Activated CD4-positive, CD25-positive, alpha-beta regulatory T cell (primary cell): ENCODE results near the gene MVP.
A peak's percentile ranks its signal among the peaks of the same experiment; 100 is the strongest.
"Not testable (repeated sequence)": the region's sequence is repeated elsewhere in the genome, so short reads cannot be mapped to it uniquely, and the experiment has no call there.

Experiments used
- DNase-seq, 4 experiments: peaks; one replicate each; lab custom pipeline; 2025; lab: John Stamatoyannopoulos, UW

MVP gene

GRCh38 chr16:29842732-29843346 lies 22.6 kb downstream of the MVP start:
- no peak for DNase-seq

GRCh38 chr16:29843931-29844330 lies 23.7 kb downstream of the MVP start:
- DNase-seq = no peak

- DNase-seq = no peak
These were observed 24.5 kb downstream of the MVP start for GRCh38 chr16:29844575-29845331.

DNA sequence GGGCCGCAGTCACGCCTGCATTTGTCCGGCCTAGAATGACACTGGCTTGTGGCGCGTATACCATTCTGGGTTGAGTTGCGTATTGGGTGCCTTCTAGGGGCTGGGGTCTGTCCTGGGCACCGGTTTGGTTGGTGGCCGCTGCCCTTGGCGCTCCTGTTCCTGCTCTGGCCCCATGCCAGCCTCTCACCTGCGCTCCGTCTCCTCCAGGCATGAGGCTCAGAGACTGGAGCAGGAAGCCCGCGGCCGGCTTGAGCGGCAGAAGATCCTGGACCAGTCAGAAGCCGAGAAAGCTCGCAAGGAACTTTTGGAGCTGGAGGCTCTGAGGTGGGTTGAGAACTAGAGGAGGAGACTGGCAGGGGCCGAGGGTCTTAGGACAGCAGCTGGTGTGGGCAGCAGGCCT lies 25.4 kb downstream of the MVP start:
- no peak for DNase-seq

DNA sequence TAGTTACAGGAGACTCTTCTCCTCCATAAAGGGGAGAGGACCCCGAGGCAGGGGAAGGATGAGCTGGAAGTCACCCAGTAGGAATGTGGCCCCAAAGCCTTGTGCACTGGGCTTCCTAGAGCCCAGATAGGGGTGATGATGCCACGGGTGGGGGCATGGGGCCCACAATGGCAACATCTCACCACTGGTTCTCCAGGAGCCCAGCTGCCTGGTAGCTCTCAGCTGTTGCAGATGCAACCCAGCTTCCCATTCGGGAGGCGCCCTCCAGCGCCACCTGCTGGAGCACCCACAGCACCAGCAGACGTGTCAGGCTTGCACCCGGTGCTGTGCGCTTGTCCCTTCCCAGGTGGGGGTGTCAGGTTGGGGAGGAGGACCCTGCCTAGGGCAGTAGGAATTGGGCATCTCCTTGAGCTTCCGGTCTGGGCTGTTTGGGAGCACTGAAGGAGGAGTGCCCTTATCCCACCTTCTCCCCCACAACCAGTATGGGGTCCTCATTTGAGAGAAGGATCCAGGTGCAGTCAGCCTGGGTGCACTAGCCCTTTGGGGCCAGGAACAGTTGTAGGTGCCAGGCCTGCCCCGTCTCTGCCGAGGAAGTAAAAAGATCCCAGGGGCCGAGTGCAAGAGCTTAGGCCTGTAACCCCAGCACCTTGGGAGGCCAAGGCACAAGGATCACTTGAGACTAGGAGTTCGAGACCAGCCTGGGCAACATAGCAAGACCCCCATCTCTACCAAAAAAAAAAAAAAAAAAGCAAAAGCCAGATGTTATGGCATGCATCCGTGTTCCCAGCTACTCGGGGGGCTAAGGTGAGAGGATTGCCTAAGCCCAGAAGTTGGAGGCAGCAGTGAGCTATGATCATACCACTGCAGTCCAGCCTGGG lies 28.4 kb downstream of the MVP start:
- peak; percentile 56 to 75 (median 70) for DNase-seq

DNA sequence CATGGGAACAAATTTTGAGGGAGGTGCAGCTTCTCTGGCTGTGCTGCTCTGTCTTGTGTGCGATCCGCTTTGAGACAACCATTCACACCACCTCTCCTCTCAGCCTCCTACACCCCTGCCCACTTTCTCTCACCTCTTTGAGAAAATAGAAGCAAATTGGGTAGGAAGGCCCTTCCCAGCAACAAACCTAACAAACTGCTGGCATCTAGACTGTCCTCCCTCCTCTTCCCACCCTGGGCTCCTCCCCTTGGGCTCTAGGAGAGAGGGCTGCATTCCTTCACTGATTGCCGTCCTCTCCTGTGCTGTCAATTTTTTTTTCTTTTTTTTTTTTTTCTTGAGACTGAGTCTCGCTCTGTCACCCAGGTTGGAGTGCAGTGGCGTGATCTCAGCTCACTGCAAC lies 29.2 kb downstream of the MVP start:
- no peak for DNase-seq

DNA sequence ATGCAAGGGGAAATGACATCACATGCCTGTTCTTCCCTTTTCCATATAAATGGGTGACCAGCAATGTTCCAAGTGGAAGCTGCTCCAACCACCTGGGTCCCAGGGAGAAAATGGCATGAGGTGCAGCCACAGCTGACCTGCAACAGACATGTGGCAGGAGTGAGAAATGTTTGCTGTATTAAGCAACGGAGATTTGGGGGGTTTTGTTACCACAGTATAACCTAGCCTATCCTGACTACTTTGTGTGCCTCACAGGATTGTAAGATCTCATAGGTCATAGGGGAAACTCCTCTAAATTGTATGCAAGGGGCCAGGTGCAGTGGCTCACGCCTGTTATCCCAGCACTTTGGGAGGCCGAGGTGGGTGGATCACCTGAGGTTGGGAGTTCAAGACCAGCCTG lies 30.7 kb downstream of the MVP start:
- no peak for DNase-seq

DNA sequence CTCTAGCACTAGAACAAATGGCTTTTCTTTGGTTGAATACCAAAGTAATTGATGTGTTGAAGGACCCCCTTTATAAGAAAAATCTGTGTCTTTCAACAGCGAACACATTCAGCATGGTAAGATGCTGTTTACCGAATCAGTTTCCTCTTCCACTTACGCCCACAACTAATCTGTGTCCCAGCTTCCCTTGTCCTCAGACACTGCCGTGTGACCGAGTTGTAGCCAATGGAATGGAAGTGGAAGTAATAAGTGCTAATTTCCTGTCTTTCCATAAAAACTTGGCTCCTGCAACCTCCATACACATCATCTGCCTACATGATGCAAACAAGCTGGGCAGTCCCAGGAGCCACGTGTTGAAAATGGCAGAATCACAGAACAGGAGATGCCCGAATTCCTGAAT lies 32.4 kb downstream of the MVP start:
- no peak for DNase-seq

DNA sequence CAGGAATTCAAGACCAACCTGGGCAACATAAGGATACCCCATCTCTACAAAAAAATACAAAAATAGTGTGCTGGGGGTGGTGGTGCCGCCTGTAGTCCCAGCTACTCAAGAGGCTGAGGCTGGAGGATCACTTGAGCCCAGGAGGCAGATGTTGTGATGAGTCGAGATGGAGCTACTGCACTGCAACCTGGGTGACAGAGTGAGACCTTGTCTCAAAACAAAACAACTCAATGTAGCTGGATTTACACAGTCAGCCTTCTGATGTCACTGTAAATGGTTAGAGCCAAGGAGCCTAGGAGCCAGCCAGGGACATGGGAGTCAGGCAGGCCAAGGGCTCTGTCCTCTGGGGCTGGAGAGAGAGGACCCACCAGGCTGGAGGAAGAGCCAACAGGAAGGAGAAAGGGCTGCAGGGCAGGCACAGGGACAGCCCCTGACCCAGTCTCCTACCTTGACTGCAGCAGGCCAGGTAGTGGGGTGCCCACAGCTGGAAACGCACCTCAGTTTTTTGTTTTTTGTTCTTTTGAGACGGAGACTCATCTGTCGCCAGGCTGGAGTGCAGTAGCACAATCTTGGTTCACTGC lies 34.3 kb downstream of the MVP start:
- no peak for DNase-seq

DNA sequence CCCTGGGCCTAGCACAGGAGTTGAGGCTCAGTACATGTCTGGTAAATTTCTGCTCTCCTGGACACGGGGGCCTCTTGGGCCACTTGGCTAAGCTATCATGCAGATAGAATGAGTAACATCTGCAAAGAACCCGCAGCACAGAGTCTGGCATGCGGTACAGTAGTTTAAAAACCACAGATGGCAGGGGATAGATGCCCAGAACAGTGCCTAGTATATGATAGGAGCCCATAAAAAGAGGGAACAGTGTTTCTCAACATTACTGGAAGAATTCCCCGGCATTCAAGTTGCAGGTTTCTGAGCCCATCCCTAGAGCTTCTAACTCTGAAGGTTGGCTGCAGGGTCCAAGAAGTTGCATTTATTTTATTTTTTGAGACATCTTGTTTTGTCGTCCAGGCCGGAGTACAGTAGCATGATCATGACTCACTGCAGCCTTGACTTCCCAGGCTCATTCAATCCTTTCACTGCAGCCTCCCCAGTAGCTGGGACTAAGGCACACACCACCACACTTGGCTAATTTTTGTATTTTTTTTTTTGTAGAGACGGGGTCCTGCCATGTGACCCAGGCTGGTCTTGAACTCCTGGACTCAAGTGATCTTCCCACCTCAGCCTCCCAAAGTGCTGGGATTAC lies 37.0 kb downstream of the MVP start:
- no peak for DNase-seq

GRCh38 chr16:29858149-29858849 lies 38.0 kb downstream of the MVP start:
- DNase-seq = no peak

GRCh38 chr16:29858974-29859373 lies 38.7 kb downstream of the MVP start:
- no peak for DNase-seq

GRCh38 chr16:29860218-29860617 lies 40.0 kb downstream of the MVP start:
- no peak for DNase-seq

- no peak for DNase-seq
These were observed 42.2 kb downstream of the MVP start for GRCh38 chr16:29862383-29862883.

- peak; percentile 64 to 87 (median 82) for DNase-seq
These were observed 42.8 kb downstream of the MVP start, which contains the start of gene CDIPT for GRCh38 chr16:29862884-29863668. TSS of gene CDIPT (minus strand) at chr16:29863226. CDS start at chr16:29862857, 369 bp downstream.

DNA sequence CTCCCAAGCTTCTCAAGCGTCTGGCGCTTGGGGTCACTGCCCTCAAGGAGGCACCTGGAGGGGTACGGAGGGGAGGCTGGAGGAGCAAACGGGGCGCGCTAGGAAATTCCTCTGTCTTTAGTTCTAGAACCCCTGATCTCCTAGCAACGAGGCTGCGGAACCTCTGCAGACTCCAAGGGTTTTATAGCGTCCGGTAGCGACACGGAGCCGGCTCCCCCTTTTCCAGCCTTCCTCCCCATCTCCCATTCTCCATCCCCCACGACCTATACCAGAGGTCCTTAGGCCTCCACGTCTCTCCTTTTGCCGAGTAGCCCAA lies 43.4 kb downstream of the MVP start:
- DNase-seq = no peak

- DNase-seq = no peak
These were observed 43.9 kb downstream of the MVP start for GRCh38 chr16:29864205-29864604.

DNA sequence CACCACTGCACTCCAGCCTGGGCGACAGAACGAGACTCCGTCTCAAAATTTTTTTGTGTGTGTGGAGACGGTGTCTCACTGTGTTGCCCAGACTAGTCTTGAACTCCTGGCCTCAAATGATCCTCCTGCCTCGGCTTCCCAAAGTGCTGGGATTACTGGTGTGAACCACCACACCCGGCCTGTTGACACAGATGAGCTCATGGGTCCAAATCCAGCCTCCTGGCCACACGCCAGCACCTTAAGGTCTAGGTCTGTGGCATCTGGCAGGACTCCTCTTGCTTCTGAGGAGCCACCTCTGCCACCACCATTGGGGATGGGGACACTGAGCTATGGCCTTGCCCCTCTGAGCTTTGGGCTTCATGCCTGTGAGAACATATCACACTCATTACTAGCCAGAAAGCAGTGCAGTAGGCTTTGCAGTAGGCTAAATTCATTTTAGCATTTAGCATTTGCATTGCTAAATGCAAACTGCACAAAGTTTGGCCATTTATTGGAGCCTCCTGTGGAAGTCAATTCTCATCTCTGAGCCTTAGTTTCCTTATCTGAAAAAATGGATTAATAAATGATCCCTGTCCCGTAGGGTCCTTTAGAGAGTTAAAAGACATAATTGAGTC lies 48.2 kb downstream of the MVP start:
- DNase-seq = no peak

GRCh38 chr16:29869067-29869466 lies 48.8 kb downstream of the MVP start:
- DNase-seq = not testable (repeated sequence)
